SK-N-MC (cell line): ENCODE data around the gene PALB2.
"Not testable (repeated sequence)": the region's sequence is repeated elsewhere in the genome, so short reads cannot be mapped to it uniquely, and the experiment has no call there.

ENCODE experiments used
- DNase-seq: peaks from one replicate; pipeline ENCODE4 v3.0.0-alpha.2; 2011; ENCODE audit warnings: low read depth, low spot score
- H3K27ac ChIP-seq: fragments of 200-600 bp; sonication (generic); 2 replicates; pipeline ENCODE4 v1.5.1; 2016; ENCODE audit warnings: mixed run types
- H3K36me3 ChIP-seq: fragments of 200-600 bp; sonication (generic); 2 replicates; pipeline ENCODE4 v1.6.1; 2017; ENCODE audit warnings: antibody characterized with exemption, low read length, mixed read lengths; ENCODE audit not compliant: insufficient read depth
- H3K4me3 ChIP-seq: fragments of 200-600 bp; sonication (generic); 2 replicates; pipeline ENCODE4 v1.5.1; 2016
- H3K9ac ChIP-seq: fragments of 200-600 bp; sonication (generic); 2 replicates; pipeline ENCODE4 v1.8.0; 2017; ENCODE audit warnings: mixed run types, mixed read lengths; ENCODE audit not compliant: insufficient read length
- H3K9me3 ChIP-seq: fragments of 200-600 bp; sonication (generic); 2 replicates; pipeline ENCODE4 v1.6.1; 2017; ENCODE audit warnings: low read depth, mild to moderate bottlenecking, antibody characterized with exemption, low read length, moderate library complexity, mixed read lengths
- EZH2 ChIP-seq: fragments of 200-600 bp; sonication (generic); IDR thresholded peaks from one replicate; pipeline ENCODE4 v1.6.1; 2017; ENCODE audit warnings: antibody characterized with exemption
- FOXP2 ChIP-seq: optimal IDR thresholded peaks from 2 replicates; pipeline ENCODE3; 2011; ENCODE audit warnings: mild to moderate bottlenecking, moderate library complexity; ENCODE audit not compliant: insufficient read depth; ENCODE audit errors: extremely low read length, control extremely low read depth
- POLR2AphosphoS5 ChIP-seq: IDR thresholded peaks from 2 replicates; pipeline ENCODE4 v1.6.1; 2012; ENCODE audit warnings: mild to moderate bottlenecking, low read depth, low read length, borderline replicate concordance

Gene PALB2

GRCh38 chr16:23666571-23667354, 25.7 kb upstream of the PALB2 start:
- Histone ChIP-seq H3K36me3 (peaks cover 84% of the 10 kb centered on the region), H3K9me3 (no peaks in the 10 kb centered on the region), H3K27ac (no peak overlapping the region)

GRCh38 chr16:23663918-23664317, 22.8 kb upstream of the PALB2 start:
- no peak for DNase-seq
- H3K27ac ChIP-seq = no peak overlapping the region
- H3K36me3 ChIP-seq = peaks cover 95% of the 10 kb centered on the region
- H3K4me3 ChIP-seq = no peak overlapping the region
- no peak overlapping the region for H3K9ac ChIP-seq
- H3K9me3 ChIP-seq = no peaks in the 10 kb centered on the region
- TF ChIP-seq EZH2 = no peak
- TF ChIP-seq FOXP2 = no peak
- TF ChIP-seq POLR2AphosphoS5 = no peak

More at GRCh38 chr16:23666571-23667354, 25.7 kb upstream of the PALB2 start:
- DNase-seq = no peak
- no peak overlapping the region for H3K9ac ChIP-seq
- H3K4me3 ChIP-seq = no peak overlapping the region
- TF ChIP-seq FOXP2 = no peak
- TF ChIP-seq EZH2 = no peak
- TF ChIP-seq POLR2AphosphoS5 = no peak

- no peak overlapping the region for H3K4me3 ChIP-seq
- H3K36me3 ChIP-seq = peaks cover 75% of the 10 kb centered on the region
- no peak for TF ChIP-seq POLR2AphosphoS5
- no peak for TF ChIP-seq FOXP2
- TF ChIP-seq EZH2 = no peak
- H3K27ac ChIP-seq = no peak overlapping the region
- H3K9me3 ChIP-seq = no peaks in the 10 kb centered on the region
- no peak overlapping the region for H3K9ac ChIP-seq
- DNase-seq = no peak
These were observed 10.9 kb upstream of the PALB2 start for GRCh38 chr16:23651943-23652468.

GRCh38 chr16:23650674-23651416, 9.7 kb upstream of the PALB2 start:
- no peak for DNase-seq
- TF ChIP-seq POLR2AphosphoS5 (no peak), EZH2 (no peak), FOXP2 (no peak)
- H3K4me3 ChIP-seq = no peak overlapping the region
- peaks cover 84% of the 10 kb centered on the region for H3K36me3 ChIP-seq
- no peak overlapping the region for H3K27ac ChIP-seq
- H3K9ac ChIP-seq = no peak overlapping the region
- H3K9me3 ChIP-seq = peaks cover 5% of the 10 kb centered on the region; the same call in 1 of the 2 replicates

- no peak for DNase-seq
- Histone ChIP-seq H3K36me3 (peaks cover 52% of the 10 kb centered on the region), H3K9ac (peak overlapping the region; percentile 99), H3K9me3 (peaks cover 8% of the 10 kb centered on the region; the same call in 1 of the 2 replicates), H3K27ac (no peak overlapping the region), H3K4me3 (peak overlapping the region; percentile 100)
- TF ChIP-seq FOXP2 = no peak
- TF ChIP-seq POLR2AphosphoS5 = no peak
- TF ChIP-seq EZH2 = no peak
These were observed 1.2 kb upstream of the PALB2 start for GRCh38 chr16:23642246-23642774.

GRCh38 chr16:23640615-23640930, 537 bp downstream of the PALB2 start:
- peak overlapping the region; percentile 99 for H3K9ac ChIP-seq
- DNase-seq = no peak
- peaks cover 40% of the 10 kb centered on the region for H3K36me3 ChIP-seq
- TF ChIP-seq POLR2AphosphoS5 (no peak), EZH2 (no peak), FOXP2 (no peak)
- H3K4me3 ChIP-seq = peak overlapping the region; percentile 100
- peak overlapping the region; percentile 88 for H3K27ac ChIP-seq
- no peaks in the 10 kb centered on the region for H3K9me3 ChIP-seq

GRCh38 chr16:23635958-23636357, 5.2 kb downstream of the PALB2 start:
- no peak overlapping the region for H3K4me3 ChIP-seq
- H3K27ac ChIP-seq = no peak overlapping the region
- H3K9me3 ChIP-seq = no peaks in the 10 kb centered on the region
- peaks cover 34% of the 10 kb centered on the region for H3K36me3 ChIP-seq
- no peak overlapping the region for H3K9ac ChIP-seq
- TF ChIP-seq POLR2AphosphoS5 = no peak
- no peak for TF ChIP-seq EZH2
- TF ChIP-seq FOXP2 = no peak
- DNase-seq = no peak

GRCh38 chr16:23634461-23635036, 6.6 kb downstream of the PALB2 start:
- H3K36me3 ChIP-seq = peaks cover 44% of the 10 kb centered on the region
- no peaks in the 10 kb centered on the region for H3K9me3 ChIP-seq
- H3K27ac ChIP-seq = no peak overlapping the region
- TF ChIP-seq EZH2 (no peak), POLR2AphosphoS5 (no peak), FOXP2 (no peak)
- no peak overlapping the region for H3K4me3 ChIP-seq
- no peak for DNase-seq
- H3K9ac ChIP-seq = no peak overlapping the region

GRCh38 chr16:23631874-23632273, 9.2 kb downstream of the PALB2 start:
- not testable (repeated sequence) for H3K27ac ChIP-seq, H3K9ac ChIP-seq, DNase-seq, H3K9me3 ChIP-seq, H3K4me3 ChIP-seq
- peaks cover 59% of the 10 kb centered on the region for H3K36me3 ChIP-seq
